HepG2 (cell line): ENCODE results near the gene SEC14L2. TPM values are rescaled to one million over a fixed set of nuclear protein-coding genes. Genes with fewer than 3 reads are reported as not detected.

Source experiments
- EED ChIP-seq: sonication (generic); formaldehyde crosslinking; IDR thresholded peaks from 2 replicates; pipeline ENCODE4 v1.5.0; 2020; ENCODE audit warnings: mild to moderate bottlenecking, missing genetic modification reagents
- HES4 ChIP-seq: sonication (generic); formaldehyde crosslinking; IDR thresholded peaks from 2 replicates; pipeline ENCODE4 v1.9.0; 2021; ENCODE audit warnings: mild to moderate bottlenecking, missing genetic modification reagents, borderline replicate concordance
- SMYD3 ChIP-seq: sonication (generic); formaldehyde crosslinking; IDR thresholded peaks from 2 replicates; pipeline ENCODE4 v1.8.1; 2023; ENCODE audit warnings: mild to moderate bottlenecking, missing genetic modification reagents
- SNRNP70 ChIP-seq: fragments of 200-400 bp; formaldehyde crosslinking; IDR thresholded peaks from 2 replicates; pipeline ENCODE4 v1.6.1; 2017; ENCODE audit warnings: mild to moderate bottlenecking, low read depth, low read length, moderate library complexity
- XBP1 ChIP-seq: sonication (generic); formaldehyde crosslinking; IDR thresholded peaks from 2 replicates; pipeline ENCODE4 v1.5.0; 2020; ENCODE audit warnings: missing genetic modification reagents
- ZNF431 ChIP-seq: sonication (generic); formaldehyde crosslinking; IDR thresholded peaks from 2 replicates; pipeline ENCODE4 v1.9.0; 2022; ENCODE audit warnings: missing genetic modification reagents, low read depth, mild to moderate bottlenecking, borderline replicate concordance
- polyA plus RNA-seq, 8 experiments: library from polyadenylated mRNA; depleted of rRNA in 3 of 8; stranded (reverse) in 7 of 8; unstranded in 1 of 8; fragments of >200 nt; fragmentation: Illumina TruSeq in 4 of 8; extraction: Trizol in 4 of 8; gene quantifications; 2 replicates each; pipeline versions ENCODE4 v1.2.1 to v1.2.3, GENCODE V29; 2011 to 2016; ENCODE audit warnings: low read depth in 4 of 8, missing spikeins in 1 of 8, mixed read lengths in 1 of 8; ENCODE audit not compliant: insufficient read depth in 1 of 8
- total RNA-seq, 5 experiments: library from RNA; depleted of rRNA; stranded (reverse); fragments of >200 nt; fragmentation: Illumina TruSeq; extraction: Trizol; gene quantifications; 2 replicates each; pipeline ENCODE4 v1.2.3, GENCODE V29; 2016; ENCODE audit warnings: low read depth in 1 of 5
- TF ChIP-seq, protein P1 (sequence below): sonication (generic); formaldehyde crosslinking; IDR thresholded peaks from 2 replicates; pipeline ENCODE4 v1.8.0; 2022; ENCODE audit warnings: mild to moderate bottlenecking, missing genetic modification reagents, borderline replicate concordance
- TF ChIP-seq, protein P2 (sequence below): sonication (generic); formaldehyde crosslinking; IDR thresholded peaks from 2 replicates; pipeline ENCODE4 v1.4.0; 2020; ENCODE audit warnings: missing genetic modification reagents
- TF ChIP-seq, protein P3 (sequence below): sonication (generic); formaldehyde crosslinking; IDR thresholded peaks from 2 replicates; pipeline ENCODE4 v1.5.0; 2020; ENCODE audit warnings: missing genetic modification reagents
- TF ChIP-seq, protein P4 (sequence below): sonication (generic); formaldehyde crosslinking; IDR thresholded peaks from 2 replicates; pipeline ENCODE4 v1.5.1; 2020; ENCODE audit warnings: mild to moderate bottlenecking, moderate library complexity, missing genetic modification reagents
- TF ChIP-seq, protein P5 (sequence below): sonication (generic); formaldehyde crosslinking; IDR thresholded peaks from 2 replicates; pipeline ENCODE4 v1.4.0; 2020; ENCODE audit warnings: mild to moderate bottlenecking, missing genetic modification reagents, borderline replicate concordance

Gene SEC14L2
- total and polyA plus RNA-seq, 2 of the 13 experiments (the other 11 are each of a cell fraction or from before 2014, with no cell fraction given): 4.1 to 5.1 TPM

DNA sequence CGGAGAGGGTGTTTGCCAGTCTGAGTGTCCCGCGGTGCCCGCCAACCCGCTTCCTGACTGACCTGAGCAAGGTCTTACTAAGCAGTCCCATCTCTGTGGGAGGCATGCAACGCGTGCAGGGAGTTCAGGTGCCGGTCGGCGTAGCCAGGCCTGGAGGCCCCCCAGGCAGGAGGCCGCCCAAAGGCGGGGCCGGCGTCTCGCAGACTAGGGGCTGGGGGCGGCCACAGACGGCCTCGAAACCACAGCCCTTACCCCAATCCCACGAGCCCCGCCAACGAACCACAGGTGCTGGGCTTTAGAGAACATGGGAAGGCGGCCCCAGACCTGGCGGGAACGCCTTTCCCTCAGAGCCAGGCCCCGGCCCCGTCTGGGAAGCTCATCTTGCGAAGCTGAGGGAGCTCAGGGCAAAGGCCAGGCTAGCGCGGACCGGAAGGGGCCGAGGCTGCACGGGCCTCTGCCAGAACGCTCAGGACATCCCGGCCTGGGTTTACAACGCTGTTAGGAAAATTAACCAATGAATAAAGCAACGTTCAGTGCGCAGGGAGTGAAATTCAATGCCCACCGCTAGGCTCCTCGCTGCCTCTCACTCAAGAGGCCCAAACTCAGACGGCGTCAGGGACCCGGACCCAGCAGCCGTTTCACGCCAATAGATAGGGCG, 26.6 kb downstream of the SEC14L2 start (continued):
- TF ChIP-seq SNRNP70: no peak
- TF ChIP-seq, protein P1, sequence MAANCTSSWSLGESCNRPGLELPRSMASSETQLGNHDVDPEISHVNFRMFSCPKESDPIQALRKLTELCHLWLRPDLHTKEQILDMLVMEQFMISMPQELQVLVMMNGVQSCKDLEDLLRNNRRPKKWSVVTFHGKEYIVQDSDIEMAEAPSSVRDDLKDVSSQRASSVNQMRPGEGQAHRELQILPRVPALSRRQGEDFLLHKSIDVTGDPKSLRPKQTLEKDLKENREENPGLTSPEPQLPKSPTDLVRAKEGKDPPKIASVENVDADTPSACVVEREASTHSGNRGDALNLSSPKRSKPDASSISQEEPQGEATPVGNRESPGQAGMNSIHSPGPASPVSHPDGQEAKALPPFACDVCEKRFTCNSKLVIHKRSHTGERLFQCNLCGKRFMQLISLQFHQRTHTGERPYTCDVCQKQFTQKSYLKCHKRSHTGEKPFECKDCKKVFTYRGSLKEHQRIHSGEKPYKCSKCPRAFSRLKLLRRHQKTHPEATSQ: 0 out of 2 replicates have a peak, but pooled peaks have one; percentile 36
- TF ChIP-seq EED (CRISPR knock-in tag): no peak; the same call in 1 of the 2 replicates
- TF ChIP-seq, protein P2, sequence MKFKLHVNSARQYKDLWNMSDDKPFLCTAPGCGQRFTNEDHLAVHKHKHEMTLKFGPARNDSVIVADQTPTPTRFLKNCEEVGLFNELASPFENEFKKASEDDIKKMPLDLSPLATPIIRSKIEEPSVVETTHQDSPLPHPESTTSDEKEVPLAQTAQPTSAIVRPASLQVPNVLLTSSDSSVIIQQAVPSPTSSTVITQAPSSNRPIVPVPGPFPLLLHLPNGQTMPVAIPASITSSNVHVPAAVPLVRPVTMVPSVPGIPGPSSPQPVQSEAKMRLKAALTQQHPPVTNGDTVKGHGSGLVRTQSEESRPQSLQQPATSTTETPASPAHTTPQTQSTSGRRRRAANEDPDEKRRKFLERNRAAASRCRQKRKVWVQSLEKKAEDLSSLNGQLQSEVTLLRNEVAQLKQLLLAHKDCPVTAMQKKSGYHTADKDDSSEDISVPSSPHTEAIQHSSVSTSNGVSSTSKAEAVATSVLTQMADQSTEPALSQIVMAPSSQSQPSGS (CRISPR knock-in tag): 0 out of 2 replicates have a peak, but pooled peaks have one; percentile 15
- TF ChIP-seq, protein P3, sequence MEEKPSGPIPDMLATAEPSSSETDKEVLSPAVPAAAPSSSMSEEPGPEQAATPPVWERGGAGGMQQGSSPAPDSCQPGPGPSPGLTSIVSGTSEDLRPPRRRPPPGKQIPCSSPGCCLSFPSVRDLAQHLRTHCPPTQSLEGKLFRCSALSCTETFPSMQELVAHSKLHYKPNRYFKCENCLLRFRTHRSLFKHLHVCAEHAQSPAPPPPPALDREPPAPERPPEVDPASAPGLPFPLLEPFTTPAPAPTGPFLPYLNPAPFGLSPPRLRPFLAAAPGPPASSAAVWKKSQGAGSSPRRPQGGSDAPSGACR: peak; percentile 75
- TF ChIP-seq XBP1 (CRISPR knock-in tag): peak; percentile 80; the same call in 1 of the 2 replicates
- TF ChIP-seq ZNF431 (CRISPR knock-in tag): no peak
- peak; percentile 74; the same call in 1 of the 2 replicates for TF ChIP-seq SMYD3 (CRISPR knock-in tag)
- TF ChIP-seq HES4: no peak
- TF ChIP-seq, protein P4, sequence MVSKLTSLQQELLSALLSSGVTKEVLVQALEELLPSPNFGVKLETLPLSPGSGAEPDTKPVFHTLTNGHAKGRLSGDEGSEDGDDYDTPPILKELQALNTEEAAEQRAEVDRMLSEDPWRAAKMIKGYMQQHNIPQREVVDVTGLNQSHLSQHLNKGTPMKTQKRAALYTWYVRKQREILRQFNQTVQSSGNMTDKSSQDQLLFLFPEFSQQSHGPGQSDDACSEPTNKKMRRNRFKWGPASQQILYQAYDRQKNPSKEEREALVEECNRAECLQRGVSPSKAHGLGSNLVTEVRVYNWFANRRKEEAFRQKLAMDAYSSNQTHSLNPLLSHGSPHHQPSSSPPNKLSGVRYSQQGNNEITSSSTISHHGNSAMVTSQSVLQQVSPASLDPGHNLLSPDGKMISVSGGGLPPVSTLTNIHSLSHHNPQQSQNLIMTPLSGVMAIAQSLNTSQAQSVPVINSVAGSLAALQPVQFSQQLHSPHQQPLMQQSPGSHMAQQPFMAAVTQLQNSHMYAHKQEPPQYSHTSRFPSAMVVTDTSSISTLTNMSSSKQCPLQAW (CRISPR knock-in tag): no peak
- TF ChIP-seq, protein P5, sequence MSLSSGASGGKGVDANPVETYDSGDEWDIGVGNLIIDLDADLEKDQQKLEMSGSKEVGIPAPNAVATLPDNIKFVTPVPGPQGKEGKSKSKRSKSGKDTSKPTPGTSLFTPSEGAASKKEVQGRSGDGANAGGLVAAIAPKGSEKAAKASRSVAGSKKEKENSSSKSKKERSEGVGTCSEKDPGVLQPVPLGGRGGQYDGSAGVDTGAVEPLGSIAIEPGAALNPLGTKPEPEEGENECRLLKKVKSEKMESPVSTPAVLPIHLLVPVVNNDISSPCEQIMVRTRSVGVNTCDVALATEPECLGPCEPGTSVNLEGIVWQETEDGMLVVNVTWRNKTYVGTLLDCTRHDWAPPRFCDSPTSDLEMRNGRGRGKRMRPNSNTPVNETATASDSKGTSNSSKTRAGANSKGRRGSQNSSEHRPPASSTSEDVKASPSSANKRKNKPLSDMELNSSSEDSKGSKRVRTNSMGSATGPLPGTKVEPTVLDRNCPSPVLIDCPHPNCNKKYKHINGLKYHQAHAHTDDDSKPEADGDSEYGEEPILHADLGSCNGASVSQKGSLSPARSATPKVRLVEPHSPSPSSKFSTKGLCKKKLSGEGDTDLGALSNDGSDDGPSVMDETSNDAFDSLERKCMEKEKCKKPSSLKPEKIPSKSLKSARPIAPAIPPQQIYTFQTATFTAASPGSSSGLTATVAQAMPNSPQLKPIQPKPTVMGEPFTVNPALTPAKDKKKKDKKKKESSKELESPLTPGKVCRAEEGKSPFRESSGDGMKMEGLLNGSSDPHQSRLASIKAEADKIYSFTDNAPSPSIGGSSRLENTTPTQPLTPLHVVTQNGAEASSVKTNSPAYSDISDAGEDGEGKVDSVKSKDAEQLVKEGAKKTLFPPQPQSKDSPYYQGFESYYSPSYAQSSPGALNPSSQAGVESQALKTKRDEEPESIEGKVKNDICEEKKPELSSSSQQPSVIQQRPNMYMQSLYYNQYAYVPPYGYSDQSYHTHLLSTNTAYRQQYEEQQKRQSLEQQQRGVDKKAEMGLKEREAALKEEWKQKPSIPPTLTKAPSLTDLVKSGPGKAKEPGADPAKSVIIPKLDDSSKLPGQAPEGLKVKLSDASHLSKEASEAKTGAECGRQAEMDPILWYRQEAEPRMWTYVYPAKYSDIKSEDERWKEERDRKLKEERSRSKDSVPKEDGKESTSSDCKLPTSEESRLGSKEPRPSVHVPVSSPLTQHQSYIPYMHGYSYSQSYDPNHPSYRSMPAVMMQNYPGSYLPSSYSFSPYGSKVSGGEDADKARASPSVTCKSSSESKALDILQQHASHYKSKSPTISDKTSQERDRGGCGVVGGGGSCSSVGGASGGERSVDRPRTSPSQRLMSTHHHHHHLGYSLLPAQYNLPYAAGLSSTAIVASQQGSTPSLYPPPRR: peak; percentile 44; the same call in 1 of the 2 replicates
